ENCODE data around the gene ACTMAP.
"Not testable (repeated sequence)": the region's sequence is repeated elsewhere in the genome, so short reads cannot be mapped to it uniquely, and the experiment has no call there.

Gene ACTMAP

GRCh38 chr19:40791996-40792395 lies 41.7 kb upstream of the ACTMAP start:
- H3K4me3 ChIP-seq (ENCODE audit: low read depth, low read length), result no peak overlapping the region
- DNase-seq (ENCODE audit: low read depth), result no peak
- TF ChIP-seq, protein P1, sequence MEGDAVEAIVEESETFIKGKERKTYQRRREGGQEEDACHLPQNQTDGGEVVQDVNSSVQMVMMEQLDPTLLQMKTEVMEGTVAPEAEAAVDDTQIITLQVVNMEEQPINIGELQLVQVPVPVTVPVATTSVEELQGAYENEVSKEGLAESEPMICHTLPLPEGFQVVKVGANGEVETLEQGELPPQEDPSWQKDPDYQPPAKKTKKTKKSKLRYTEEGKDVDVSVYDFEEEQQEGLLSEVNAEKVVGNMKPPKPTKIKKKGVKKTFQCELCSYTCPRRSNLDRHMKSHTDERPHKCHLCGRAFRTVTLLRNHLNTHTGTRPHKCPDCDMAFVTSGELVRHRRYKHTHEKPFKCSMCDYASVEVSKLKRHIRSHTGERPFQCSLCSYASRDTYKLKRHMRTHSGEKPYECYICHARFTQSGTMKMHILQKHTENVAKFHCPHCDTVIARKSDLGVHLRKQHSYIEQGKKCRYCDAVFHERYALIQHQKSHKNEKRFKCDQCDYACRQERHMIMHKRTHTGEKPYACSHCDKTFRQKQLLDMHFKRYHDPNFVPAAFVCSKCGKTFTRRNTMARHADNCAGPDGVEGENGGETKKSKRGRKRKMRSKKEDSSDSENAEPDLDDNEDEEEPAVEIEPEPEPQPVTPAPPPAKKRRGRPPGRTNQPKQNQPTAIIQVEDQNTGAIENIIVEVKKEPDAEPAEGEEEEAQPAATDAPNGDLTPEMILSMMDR (conservative IDR thresholded peaks at IDR 0.05; ENCODE audit: low read depth, low read length), result no peak

GRCh38 chr19:40791349-40791748 lies 41.1 kb upstream of the ACTMAP start:
- TF ChIP-seq, protein P1 (conservative IDR thresholded peaks at IDR 0.05; ENCODE audit: low read depth, low read length), result no peak
- no peak for DNase-seq (ENCODE audit: low read depth)

GRCh38 chr19:40786060-40787037 lies 36.1 kb upstream of the ACTMAP start:
- no peak for DNase-seq (ENCODE audit: low read depth)
- TF ChIP-seq, protein P1 (conservative IDR thresholded peaks at IDR 0.05; ENCODE audit: low read depth, low read length), result no peak
- H3K4me3 ChIP-seq (ENCODE audit: low read depth, low read length), result no peak overlapping the region

More at GRCh38 chr19:40791349-40791748, 41.1 kb upstream of the ACTMAP start:
- H3K4me3 ChIP-seq (ENCODE audit: low read depth, low read length), result no peak overlapping the region

DNA sequence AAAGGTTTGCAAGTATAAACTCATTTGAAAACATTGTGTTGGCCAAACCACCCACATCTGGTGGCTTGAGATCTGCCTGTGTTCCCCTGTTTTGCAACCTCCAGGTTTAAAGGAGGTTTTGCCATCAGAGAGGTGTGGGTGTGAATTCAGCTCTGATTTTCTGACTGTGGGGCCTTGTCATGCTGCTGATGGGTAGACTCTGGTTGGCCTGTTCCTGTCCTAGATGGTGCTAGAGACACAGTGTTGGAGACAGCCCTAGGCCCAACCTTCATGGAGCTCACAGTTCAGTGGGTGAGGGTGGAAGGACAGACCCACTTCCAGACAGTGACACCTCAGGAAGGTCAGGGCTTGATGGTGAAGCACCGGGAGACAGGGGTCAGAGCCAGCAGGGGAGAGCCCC lies 35.2 kb upstream of the ACTMAP start:
- DNase-seq (ENCODE audit: low read depth), result no peak
- no peak overlapping the region for H3K4me3 ChIP-seq (ENCODE audit: low read depth, low read length)
- TF ChIP-seq, protein P1 (conservative IDR thresholded peaks at IDR 0.05; ENCODE audit: low read depth, low read length), result no peak

GRCh38 chr19:40784146-40784545 lies 33.9 kb upstream of the ACTMAP start:
- H3K4me3 ChIP-seq (ENCODE audit: low read depth, low read length); DNase-seq (ENCODE audit: low read depth): not testable (repeated sequence)

DNA sequence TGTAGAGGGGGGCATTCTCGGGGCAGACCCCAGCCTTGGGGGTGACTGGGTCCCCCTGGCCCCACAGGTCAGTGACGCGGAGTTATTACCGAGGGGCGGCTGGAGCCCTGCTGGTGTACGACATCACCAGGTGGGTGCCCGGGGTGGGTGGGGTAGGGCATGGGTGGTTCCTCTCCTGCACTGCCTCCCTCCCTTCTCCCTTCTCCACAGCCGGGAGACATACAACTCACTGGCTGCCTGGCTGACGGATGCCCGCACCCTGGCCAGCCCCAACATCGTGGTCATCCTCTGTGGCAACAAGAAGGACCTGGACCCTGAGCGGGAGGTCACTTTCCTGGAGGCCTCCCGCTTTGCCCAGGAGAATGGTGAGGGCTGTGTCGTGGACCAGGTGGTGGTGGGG lies 33.4 kb upstream of the ACTMAP start:
- DNase-seq (ENCODE audit: low read depth), result no peak
- H3K4me3 ChIP-seq (ENCODE audit: low read depth, low read length), result no peak overlapping the region
- TF ChIP-seq, protein P1 (conservative IDR thresholded peaks at IDR 0.05; ENCODE audit: low read depth, low read length), result no peak

DNA sequence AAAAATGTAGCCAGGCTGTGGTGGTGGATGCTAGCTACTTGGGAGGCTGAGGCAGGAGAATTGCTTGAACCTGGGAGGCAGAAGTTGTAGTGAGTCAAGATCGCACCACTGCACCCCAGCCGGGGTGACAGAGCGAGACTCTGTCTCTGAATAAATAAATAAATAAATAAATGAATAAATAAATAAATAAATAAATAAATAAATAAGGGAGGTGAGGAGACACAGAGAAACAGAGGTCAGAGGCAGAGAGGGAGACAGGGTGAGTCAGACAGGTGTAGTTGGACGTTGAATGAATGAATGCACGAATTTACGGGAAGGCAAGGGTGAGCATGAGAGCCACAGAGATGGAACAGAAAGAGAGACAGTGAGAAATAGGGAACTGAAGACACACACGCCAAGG lies 30.9 kb upstream of the ACTMAP start:
- DNase-seq (ENCODE audit: low read depth), result no peak
- TF ChIP-seq, protein P1 (conservative IDR thresholded peaks at IDR 0.05; ENCODE audit: low read depth, low read length), result no peak
- H3K4me3 ChIP-seq (ENCODE audit: low read depth, low read length), result no peak overlapping the region

Data from choroid plexus epithelial cell (primary cell).